NCI-H82 treated with DMSO at 0.1 percent for 48 hours (cell line): ENCODE measurements around the gene GLIS1.
"Not testable (repeated sequence)": the region's sequence is repeated elsewhere in the genome, so short reads cannot be mapped to it uniquely, and the experiment has no call there.

Experiments
- DNase-seq: peaks from one replicate; lab custom pipeline; 2025; ENCODE audit not compliant: unreplicated experiment; lab: John Stamatoyannopoulos, UW

The GLIS1 gene

GRCh38 chr1:53739109-53739681 is at the start of gene GLIS1:
Gene GLIS1, minus strand, starts transcription at chr1:53739164. Its CDS starts 1,100 bp downstream, at chr1:53738064.
- DNase-seq = peak; percentile 25

- no peak for DNase-seq
Observed at GRCh38 chr1:53787655-53788054, 48.7 kb upstream of the GLIS1 start.

GRCh38 chr1:53783056-53783455 is 44.1 kb upstream of the GLIS1 start:
- DNase-seq = no peak

GRCh38 chr1:53781654-53782053 is 42.7 kb upstream of the GLIS1 start:
- no peak for DNase-seq

GRCh38 chr1:53777272-53777671 is 38.3 kb upstream of the GLIS1 start:
- DNase-seq = no peak

GRCh38 chr1:53771648-53772047 is 32.7 kb upstream of the GLIS1 start:
- DNase-seq = no peak

- no peak for DNase-seq
Observed at GRCh38 chr1:53769780-53770179, 30.8 kb upstream of the GLIS1 start.

- no peak for DNase-seq
Observed at GRCh38 chr1:53769184-53769583, 30.2 kb upstream of the GLIS1 start.

- no peak for DNase-seq
Observed at GRCh38 chr1:53766831-53767405, 28.0 kb upstream of the GLIS1 start.

GRCh38 chr1:53766194-53766742 is 27.3 kb upstream of the GLIS1 start:
- DNase-seq = no peak

- no peak for DNase-seq
Observed at GRCh38 chr1:53765657-53766056, 26.7 kb upstream of the GLIS1 start.

- DNase-seq = no peak
Observed at GRCh38 chr1:53763911-53764310, 24.9 kb upstream of the GLIS1 start.

- no peak for DNase-seq
Observed at GRCh38 chr1:53763461-53763860, 24.5 kb upstream of the GLIS1 start.

- not testable (repeated sequence) for DNase-seq
Observed at GRCh38 chr1:53760497-53760896, 21.5 kb upstream of the GLIS1 start.

GRCh38 chr1:53755874-53756273 is 16.9 kb upstream of the GLIS1 start:
- DNase-seq = no peak

GRCh38 chr1:53754484-53755312 is 15.7 kb upstream of the GLIS1 start:
- DNase-seq = peak; percentile 15

GRCh38 chr1:53752281-53752680 is 13.3 kb upstream of the GLIS1 start:
- DNase-seq = no peak

- DNase-seq = no peak
Observed at GRCh38 chr1:53747841-53748240, 8.9 kb upstream of the GLIS1 start.

GRCh38 chr1:53740621-53741105 is 1.7 kb upstream of the GLIS1 start:
- no peak for DNase-seq

- DNase-seq = no peak
Observed at GRCh38 chr1:53738205-53739108, 507 bp downstream of the GLIS1 start.
